Measurements from ENCODE around the gene ALG1.

DNA sequence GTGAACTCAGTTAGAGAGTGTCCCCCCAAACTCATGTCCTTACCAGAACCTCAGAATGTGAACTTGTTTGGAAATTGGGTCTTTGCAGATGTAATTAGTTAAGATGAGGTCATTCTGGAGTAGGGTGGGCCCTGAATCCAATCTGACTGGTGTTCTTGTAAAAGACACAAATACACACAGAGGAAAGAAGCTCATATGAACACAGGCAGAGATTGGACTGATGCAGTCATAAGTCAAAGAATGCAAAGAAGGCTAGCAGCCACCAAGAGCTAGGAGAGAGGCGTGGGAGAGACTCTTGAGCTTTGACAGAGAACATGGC lies 35.8 kb upstream of the ALG1 start:
- TF ChIP-seq POLR2A (IDR thresholded peaks at IDR 0.05), result no peak
- TF ChIP-seq CTCF (IDR thresholded peaks at IDR 0.05), result no peak

Data from thyroid gland (tissue), 4 donors.